Stimulated activated CD4-positive, alpha-beta T cell treated with anti-CD3 and anti-CD28 coated beads, Interleukin-12 subunit alpha, Interleukin-12 subunit beta, amount 100 ng/mL, for 24 hours (primary cell): ENCODE measurements around the gene SAMMSON.

ENCODE experiments used
- DNase-seq, 2 experiments: peaks; one replicate each; pipeline ENCODE4 v3.0.0-alpha.2; 2020; ENCODE audit warnings: low read depth in 2 of 2

The SAMMSON gene

DNA sequence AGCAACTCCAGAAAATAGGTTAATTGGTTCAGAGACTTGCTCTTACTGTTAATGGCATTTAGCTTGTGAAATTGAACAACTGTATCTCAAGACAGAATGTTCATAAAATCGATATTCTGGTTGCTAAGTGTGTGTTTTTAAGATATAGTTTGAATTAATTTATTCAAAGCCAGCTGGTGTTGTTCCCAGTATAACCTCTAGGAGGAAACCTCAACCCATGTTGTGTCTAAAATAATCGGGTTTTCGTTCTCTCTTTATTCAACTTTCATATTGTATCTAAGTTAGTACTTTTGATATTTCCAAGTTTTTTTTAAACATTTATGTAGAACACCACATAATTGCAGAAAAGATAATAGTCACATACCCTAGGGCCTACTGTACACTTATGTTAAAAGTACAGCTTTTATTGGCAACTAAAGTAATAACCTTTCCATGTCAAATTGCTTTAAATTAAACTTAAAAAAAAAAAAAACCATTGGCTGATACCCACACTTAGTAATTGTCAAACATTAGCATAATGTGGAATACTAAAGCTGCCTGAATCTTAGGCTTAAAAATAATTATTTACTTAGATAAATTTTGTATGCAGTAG is 90.9 kb downstream of the SAMMSON start:
- DNase-seq: no peak

GRCh38 chr3:70094197-70094596 is 94.7 kb downstream of the SAMMSON start:
- no peak for DNase-seq

- DNase-seq: no peak
Measured at GRCh38 chr3:70095260-70095659, 95.7 kb downstream of the SAMMSON start.

DNA sequence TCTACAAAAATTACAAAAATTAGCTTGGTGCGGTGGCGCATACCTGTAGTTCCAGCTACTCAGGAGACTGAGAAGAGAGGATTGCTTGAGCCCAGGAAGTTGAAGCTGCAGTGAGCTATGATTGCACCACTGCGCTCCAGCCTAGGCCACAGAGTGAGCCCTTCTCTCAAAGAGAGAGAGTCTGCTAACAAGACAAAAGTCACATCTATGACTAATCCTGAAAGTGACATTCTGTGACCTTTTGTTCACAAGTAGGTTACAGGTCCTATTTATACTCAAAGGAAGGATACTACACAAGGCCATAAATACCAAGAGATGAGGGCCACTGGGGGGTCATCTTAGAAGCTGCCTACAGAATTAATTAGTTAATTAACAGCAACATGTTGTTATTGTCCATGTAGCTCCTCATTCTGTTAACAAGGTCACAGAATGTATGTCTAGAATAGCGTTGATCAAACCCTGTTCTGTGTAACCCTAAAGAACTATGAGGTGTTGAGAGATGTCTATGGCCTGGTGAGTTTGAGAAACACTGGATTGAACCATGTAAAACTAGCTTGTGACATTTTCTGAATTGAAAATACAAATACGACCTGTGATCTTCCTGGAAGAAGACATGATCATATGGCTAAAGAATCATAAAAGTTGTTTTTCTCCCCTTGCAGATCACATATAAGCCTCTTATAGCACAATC is 97.0 kb downstream of the SAMMSON start:
- DNase-seq: no peak

- DNase-seq: no peak
Measured at GRCh38 chr3:70097084-70097483, 97.6 kb downstream of the SAMMSON start.

DNA sequence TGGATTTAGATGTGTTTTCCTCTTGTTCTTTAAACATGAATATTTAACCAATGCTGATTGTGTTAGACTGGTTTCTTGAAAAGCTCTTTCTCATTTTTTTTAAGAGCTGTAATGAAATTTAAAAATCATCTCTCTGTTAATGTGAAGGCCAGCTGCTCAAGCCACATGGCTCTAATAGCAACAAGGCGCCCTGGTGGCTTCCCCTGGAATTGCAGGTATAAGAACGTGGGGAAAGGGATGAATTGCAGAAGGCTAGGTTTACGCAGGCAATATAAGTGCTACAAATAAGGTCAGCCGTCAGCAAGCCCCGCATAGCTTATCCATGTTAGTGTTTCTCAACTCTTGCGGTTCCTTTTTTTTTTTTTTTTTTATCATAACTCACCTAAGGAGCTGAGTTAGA is 108.5 kb downstream of the SAMMSON start:
- DNase-seq: peak in 1 of 2 experiments; percentile 20

DNA sequence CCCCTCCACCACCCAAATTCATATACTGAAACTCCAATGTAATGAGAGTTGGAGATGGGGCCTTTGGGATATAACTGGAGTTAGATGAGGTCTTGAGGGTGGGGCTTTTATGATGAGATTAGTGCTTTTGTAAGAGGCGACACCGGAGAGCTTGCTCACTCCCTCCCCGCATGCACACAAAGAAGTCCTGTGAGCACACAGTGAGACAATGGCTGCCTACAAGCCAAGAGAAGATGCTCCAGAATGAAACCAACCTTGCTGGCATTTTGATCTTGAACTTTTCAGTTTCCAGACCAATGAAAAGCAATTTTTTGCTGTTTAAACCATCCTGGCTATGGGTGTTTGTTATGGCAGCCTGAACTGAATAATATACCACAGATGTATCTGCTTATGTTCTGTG is 109.0 kb downstream of the SAMMSON start:
- no peak for DNase-seq

DNA sequence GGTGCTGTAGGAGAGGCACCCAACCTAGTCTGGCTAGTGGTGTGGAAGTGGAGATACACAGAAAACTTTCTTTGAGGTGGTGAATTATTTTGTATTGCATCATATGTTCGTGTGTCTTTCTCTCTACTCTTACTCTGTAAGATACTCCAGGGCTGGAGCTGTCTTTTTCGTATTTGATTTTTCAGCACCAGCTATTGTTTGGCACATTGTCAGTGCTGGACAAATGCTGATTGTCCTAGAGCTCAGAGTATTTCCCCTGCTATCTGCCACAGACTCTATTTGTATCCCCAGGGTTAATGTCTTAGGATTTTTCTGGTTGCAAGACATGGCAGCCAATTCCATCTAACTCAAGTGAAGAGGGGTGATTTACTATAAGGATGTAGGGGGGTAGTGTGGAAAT is 110.5 kb downstream of the SAMMSON start:
- DNase-seq: no peak

GRCh38 chr3:70111411-70111810 is 111.9 kb downstream of the SAMMSON start:
- no peak for DNase-seq

GRCh38 chr3:70112751-70113150 is 113.2 kb downstream of the SAMMSON start:
- DNase-seq: no peak

DNA sequence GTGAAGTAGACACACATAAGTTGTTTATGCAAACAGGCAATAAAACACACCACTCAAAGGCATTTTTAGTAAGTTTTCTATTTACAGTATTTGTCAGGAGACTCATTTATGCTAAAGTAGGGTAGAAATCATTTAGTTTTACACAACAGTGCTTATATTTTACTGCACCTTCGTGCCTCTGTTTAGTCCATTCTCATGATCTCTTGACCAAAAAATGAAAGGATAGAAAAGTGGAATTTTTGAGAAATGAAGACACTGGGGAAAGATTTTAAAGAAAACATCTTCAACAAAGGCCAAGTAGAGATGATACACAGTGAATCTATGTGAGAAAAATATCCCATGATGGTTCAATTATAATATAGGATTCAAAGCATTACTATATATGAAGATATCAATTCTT is 114.9 kb downstream of the SAMMSON start:
- no peak for DNase-seq

- no peak for DNase-seq
Measured at GRCh38 chr3:70119879-70120278, 120.3 kb downstream of the SAMMSON start.
